Heart left ventricle (tissue), 13 donors: ENCODE data around the gene PRKCA.

Source experiments
- CTCF ChIP-seq, 12 donors: fragments of 200-600 bp; sonication (generic) in 4 of 12; IDR thresholded peaks; one replicate each; pipeline versions ENCODE4 v1.5.0 to v1.8.0; 2018 to 2022; ENCODE audit warnings: antibody characterized with exemption in 12 of 12, mild to moderate bottlenecking in 5 of 12
- POLR2A ChIP-seq, 2 donors: fragments of 450-650 bp; IDR thresholded peaks; one replicate each; pipeline ENCODE4 v1.6.1; 2017; ENCODE audit warnings: antibody characterized with exemption in 2 of 2, mild to moderate bottlenecking in 2 of 2, moderate library complexity in 2 of 2
- donor health status: ischemic (EF 13 %, LVEDD 7.1; RV severe dilation, severe dysfunction).
- donor health status: DM: no; HTN: yes; CAD: no.
- donor health status: DM: no; HTN: no; CAD: no.
- donor health status: ischemic (EF 25% LVEDD 6.9; RV normal size, moderate dysfunction).
- donor health status: ischemic (EF 25% LVEDD 5.7; RV mildly dilated, moderate dysfunction).
- donor health status: ischemic (EF 35%, LVEDD 5.7; RV mildly dilated, moderate dysfunction).
- donor health status: nonischemic (EF 11% LVEDD 7.7; RV severe dilation, severe dysfunction).
- donor health status: DM: yes; HTN: yes; CAD: no.
- donor health status: PGD.
- donor health status: ischemic (EF 29% LVEDD 5.4; RV normal size, mild dysfunction).
- donor health status: nonischemic (EF 23%, LVEDD 6.1; RV moderate dilation, normal function).

GRCh38 chr17:66506641-66507040 lies 204.2 kb downstream of the PRKCA start:
- TF ChIP-seq CTCF (IDR thresholded peaks at IDR 0.05) (no peak), POLR2A (IDR thresholded peaks at IDR 0.05) (no peak)
